SK-N-SH treated with all-trans-retinoic acid at 6 μM for 48 hours (cell line): Measurements from ENCODE around the gene KCTD18.
A peak's percentile ranks its signal among the peaks of the same experiment; 100 is the strongest.

ENCODE experiments used
- ATAC-seq: fragments of 200-7000 bp; cut with Tn5 transposase; 3 replicates; pipeline ENCODE4 v1.9.1; 2020; ENCODE audit warnings: mild to moderate bottlenecking, moderate library complexity
- CREB5 ChIP-seq: fragments of 250-450 bp; sonication (Bioruptor Pico); IDR thresholded peaks from 2 replicates; pipeline ENCODE4 v1.5.1; 2020; ENCODE audit warnings: low read depth, mild to moderate bottlenecking, moderate library complexity
- CSDC2 ChIP-seq: fragments of 250-450 bp; sonication (Bioruptor Pico); IDR thresholded peaks from 2 replicates; pipeline ENCODE4 v1.5.0; 2020; ENCODE audit warnings: mild to moderate bottlenecking, moderate library complexity
- CSRNP3 ChIP-seq: fragments of 250-450 bp; sonication (Bioruptor Pico); IDR thresholded peaks from 2 replicates; pipeline ENCODE4 v1.5.1; 2021; ENCODE audit warnings: mild to moderate bottlenecking, moderate library complexity
- ESRRG ChIP-seq: fragments of 250-450 bp; sonication (Bioruptor Pico); IDR thresholded peaks from 2 replicates; pipeline ENCODE4 v1.6.1; 2021; ENCODE audit warnings: mild to moderate bottlenecking
- GLIS3 ChIP-seq: fragments of 250-450 bp; sonication (Bioruptor Pico); IDR thresholded peaks from 2 replicates; pipeline ENCODE4 v1.5.0; 2020; ENCODE audit warnings: mild to moderate bottlenecking, moderate library complexity
- ISL1 ChIP-seq: fragments of 250-450 bp; sonication (Bioruptor Pico); IDR thresholded peaks from 2 replicates; pipeline ENCODE4 v2.1.2; 2022; ENCODE audit warnings: mild to moderate bottlenecking, moderate library complexity
- OSR1 ChIP-seq: fragments of 250-450 bp; sonication (Bioruptor Pico); IDR thresholded peaks from 2 replicates; pipeline ENCODE4 v1.8.0; 2022; ENCODE audit warnings: moderate library complexity, mild to moderate bottlenecking, inconsistent platforms
- PATZ1 ChIP-seq: fragments of 250-450 bp; sonication (Bioruptor Pico); IDR thresholded peaks from 2 replicates; pipeline ENCODE4 v1.8.0; 2020; ENCODE audit warnings: mild to moderate bottlenecking, moderate library complexity, borderline replicate concordance
- POU6F1 ChIP-seq: fragments of 250-450 bp; sonication (Bioruptor Pico); IDR thresholded peaks from 2 replicates; pipeline ENCODE4 v1.8.0; 2021; ENCODE audit warnings: low read depth, mild to moderate bottlenecking, moderate library complexity, borderline replicate concordance
- PPARA ChIP-seq: fragments of 250-450 bp; sonication (Bioruptor Pico); IDR thresholded peaks from 2 replicates; pipeline ENCODE4 v1.5.0; 2020; ENCODE audit warnings: mild to moderate bottlenecking, borderline replicate concordance
- RARB ChIP-seq: fragments of 250-450 bp; sonication (Bioruptor Pico); IDR thresholded peaks from 2 replicates; pipeline ENCODE4 v1.8.0; 2021; ENCODE audit warnings: mild to moderate bottlenecking, moderate library complexity
- SNAI2 ChIP-seq: fragments of 250-450 bp; sonication (Bioruptor Pico); IDR thresholded peaks from 2 replicates; pipeline ENCODE4 v1.5.0; 2020; ENCODE audit warnings: mild to moderate bottlenecking, moderate library complexity
- TCF4 ChIP-seq: fragments of 250-450 bp; sonication (Bioruptor Pico); IDR thresholded peaks from 2 replicates; pipeline ENCODE4 v1.8.0; 2021; ENCODE audit warnings: mild to moderate bottlenecking, moderate library complexity, borderline replicate concordance
- TOX ChIP-seq: fragments of 250-450 bp; sonication (Bioruptor Pico); IDR thresholded peaks from 2 replicates; pipeline ENCODE4 v1.8.0; 2021; ENCODE audit warnings: mild to moderate bottlenecking, moderate library complexity, borderline replicate concordance
- TSHZ2 ChIP-seq: fragments of 250-450 bp; sonication (Bioruptor Pico); IDR thresholded peaks from 2 replicates; pipeline ENCODE4 v1.5.0; 2020; ENCODE audit warnings: mild to moderate bottlenecking, moderate library complexity
- ZC3H10 ChIP-seq: fragments of 250-450 bp; sonication (Bioruptor Pico); IDR thresholded peaks from 2 replicates; pipeline ENCODE4 v1.5.1; 2021; ENCODE audit warnings: mild to moderate bottlenecking, moderate library complexity
- ZFP3 ChIP-seq: fragments of 250-450 bp; sonication (Bioruptor Pico); IDR thresholded peaks from 2 replicates; pipeline ENCODE4 v1.5.0; 2020; ENCODE audit warnings: mild to moderate bottlenecking, moderate library complexity
- ZFP30 ChIP-seq: fragments of 450-650 bp; formaldehyde crosslinking; IDR thresholded peaks from 2 replicates; pipeline ENCODE4 v1.5.0; 2022; ENCODE audit warnings: mild to moderate bottlenecking, moderate library complexity
- ZNF565 ChIP-seq: fragments of 450-650 bp; formaldehyde crosslinking; conservative IDR thresholded peaks from 2 replicates; pipeline ENCODE4 v1.5.0; 2020; ENCODE audit warnings: low read depth, mild to moderate bottlenecking, moderate library complexity
- ZNF70 ChIP-seq: fragments of 450-650 bp; formaldehyde crosslinking; IDR thresholded peaks from 2 replicates; pipeline ENCODE4 v1.5.0; 2020; ENCODE audit warnings: mild to moderate bottlenecking, moderate library complexity
- ZNF8 ChIP-seq: fragments of 450-650 bp; formaldehyde crosslinking; IDR thresholded peaks from 2 replicates; pipeline ENCODE4 v1.5.0; 2020; ENCODE audit warnings: mild to moderate bottlenecking, moderate library complexity

The KCTD18 gene

GRCh38 chr2:200490001-200490400, 19.9 kb downstream of the KCTD18 start:
- ATAC-seq = no peak
- no peak for TF ChIP-seq POU6F1
- no peak for TF ChIP-seq CREB5 (CRISPR knock-in tag)

GRCh38 chr2:200488169-200488568, 21.7 kb downstream of the KCTD18 start:
- TF ChIP-seq ZC3H10 (CRISPR knock-in tag) (no peak), TCF4 (CRISPR knock-in tag) (no peak), PPARA (no peak), ZNF565 (CRISPR knock-in tag) (no peak), POU6F1 (no peak), OSR1 (CRISPR knock-in tag) (no peak), ESRRG (CRISPR knock-in tag) (no peak), TOX (CRISPR knock-in tag) (no peak), PATZ1 (CRISPR knock-in tag) (no peak), ISL1 (CRISPR knock-in tag) (no peak), ZNF70 (CRISPR knock-in tag) (no peak), RARB (CRISPR knock-in tag) (no peak), CREB5 (CRISPR knock-in tag) (no peak), ZFP3 (CRISPR knock-in tag) (no peak), CSDC2 (CRISPR knock-in tag) (no peak), TSHZ2 (CRISPR knock-in tag) (no peak), ZFP30 (no peak), CSRNP3 (CRISPR knock-in tag) (no peak), SNAI2 (CRISPR knock-in tag) (no peak)
- ATAC-seq = no peak

- ATAC-seq = peak; percentile 73
- TF ChIP-seq ZNF8 (CRISPR knock-in tag) (no peak), OSR1 (CRISPR knock-in tag) (no peak), CSRNP3 (CRISPR knock-in tag) (no peak), CREB5 (CRISPR knock-in tag) (no peak), ZC3H10 (CRISPR knock-in tag) (no peak), TOX (CRISPR knock-in tag) (no peak), ZFP3 (CRISPR knock-in tag) (no peak), SNAI2 (CRISPR knock-in tag) (no peak), GLIS3 (CRISPR knock-in tag) (no peak), PPARA (no peak), ISL1 (CRISPR knock-in tag) (no peak), RARB (CRISPR knock-in tag) (no peak)
Observed at GRCh38 chr2:200486529-200486928, 23.3 kb downstream of the KCTD18 start.
